Stimulated activated naive CD8-positive, alpha-beta T cell treated with anti-CD3 and anti-CD28 coated beads, Interleukin-15, Interleukin-2, amounts not matched to agents 100 ng/mL and 50 ng/mL, for 24 hours (primary cell): ENCODE measurements around the gene GPR84.
A peak's percentile ranks its signal among the peaks of the same experiment; 100 is the strongest.

Experiments used
- H3K27ac Mint-ChIP-seq: one replicate; pipeline ENCODE4 v1.8.0; 2021; ENCODE audit warnings: mild to moderate bottlenecking, mixed read lengths
- H3K27me3 Mint-ChIP-seq: one replicate; pipeline ENCODE4 v1.8.0; 2021; ENCODE audit warnings: mixed read lengths
- H3K36me3 Mint-ChIP-seq: one replicate; pipeline ENCODE4 v1.8.0; 2021; ENCODE audit warnings: low read depth, mixed read lengths
- H3K4me1 Mint-ChIP-seq: one replicate; pipeline ENCODE4 v1.8.0; 2021; ENCODE audit warnings: low read depth, mixed read lengths
- H3K4me3 Mint-ChIP-seq: one replicate; pipeline ENCODE4 v1.8.0; 2021; ENCODE audit warnings: mild to moderate bottlenecking, mixed read lengths
- H3K9me3 Mint-ChIP-seq: one replicate; pipeline ENCODE4 v1.8.0; 2021; ENCODE audit warnings: mixed read lengths

Gene GPR84

DNA sequence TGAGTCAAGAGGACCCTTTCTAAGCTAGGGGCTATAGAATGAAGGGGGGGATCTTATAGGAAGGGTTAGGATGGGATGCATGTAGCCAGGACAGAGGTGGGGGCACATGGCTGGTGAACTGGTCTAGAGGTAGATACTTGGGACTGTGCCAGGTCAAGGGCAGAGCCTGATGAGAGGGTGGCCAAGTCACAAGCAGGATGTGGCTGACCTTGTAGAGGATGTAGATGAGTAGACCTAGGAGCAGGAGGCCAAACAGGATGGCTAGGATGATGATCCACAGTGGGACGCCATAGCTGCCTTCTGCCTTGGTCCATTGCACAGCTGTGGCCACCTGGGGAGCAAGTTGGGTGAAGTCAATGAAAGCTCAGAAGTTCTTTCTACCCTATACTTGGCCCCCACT, 32.9 kb upstream of the GPR84 start:
- Mint-ChIP-seq H3K27ac (no peak overlapping the region), H3K4me1 (peaks cover 12% of the 10 kb centered on the region), H3K9me3 (no peaks in the 10 kb centered on the region), H3K36me3 (peaks cover 47% of the 10 kb centered on the region), H3K4me3 (no peak overlapping the region), H3K27me3 (no peaks in the 10 kb centered on the region)

DNA sequence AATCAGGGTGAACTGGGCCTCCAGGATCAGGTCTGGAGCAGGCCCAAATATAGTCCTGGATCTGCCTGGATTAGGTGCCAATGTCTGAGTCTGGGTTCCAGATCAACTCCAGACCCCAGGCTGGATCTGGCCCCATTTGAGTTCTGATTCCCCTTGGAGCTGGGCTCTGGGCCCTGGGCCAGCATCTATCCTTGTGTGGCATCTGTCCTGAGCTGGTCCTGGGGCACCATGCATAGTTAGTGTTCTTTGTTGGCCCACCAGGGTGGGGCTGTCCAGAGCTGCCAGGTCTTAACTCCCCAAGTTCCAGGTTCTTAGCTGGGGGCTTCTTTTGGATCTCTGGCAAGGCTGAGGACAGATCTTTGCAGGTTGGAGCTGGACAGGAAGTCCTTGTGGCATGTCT, 31.3 kb upstream of the GPR84 start:
- H3K4me3 Mint-ChIP-seq = no peak overlapping the region
- no peaks in the 10 kb centered on the region for H3K27me3 Mint-ChIP-seq
- no peak overlapping the region for H3K27ac Mint-ChIP-seq
- H3K36me3 Mint-ChIP-seq = peaks cover 37% of the 10 kb centered on the region
- peaks cover 16% of the 10 kb centered on the region for H3K4me1 Mint-ChIP-seq
- no peaks in the 10 kb centered on the region for H3K9me3 Mint-ChIP-seq

DNA sequence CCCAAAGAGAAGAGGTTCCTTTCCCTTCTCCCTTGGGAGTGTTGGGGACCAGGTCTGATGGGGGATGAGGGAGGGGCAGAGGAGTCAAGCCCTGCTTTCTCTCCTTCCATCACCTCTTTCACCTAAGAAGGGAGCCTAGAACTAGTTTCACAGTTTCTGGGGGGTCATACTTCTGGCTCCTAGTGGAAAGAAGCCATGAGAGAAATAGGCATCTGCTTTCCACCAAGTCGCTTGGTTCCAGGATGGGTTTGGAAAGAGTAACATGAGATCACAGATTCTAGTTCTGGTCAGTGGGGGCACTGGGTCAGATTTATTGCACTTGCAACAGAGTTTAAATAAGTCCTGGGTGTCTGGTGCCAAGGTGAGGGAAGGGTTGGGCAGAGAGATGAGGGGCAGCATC, 30.7 kb upstream of the GPR84 start:
- Mint-ChIP-seq H3K27ac (no peak overlapping the region), H3K36me3 (peaks cover 32% of the 10 kb centered on the region)

DNA sequence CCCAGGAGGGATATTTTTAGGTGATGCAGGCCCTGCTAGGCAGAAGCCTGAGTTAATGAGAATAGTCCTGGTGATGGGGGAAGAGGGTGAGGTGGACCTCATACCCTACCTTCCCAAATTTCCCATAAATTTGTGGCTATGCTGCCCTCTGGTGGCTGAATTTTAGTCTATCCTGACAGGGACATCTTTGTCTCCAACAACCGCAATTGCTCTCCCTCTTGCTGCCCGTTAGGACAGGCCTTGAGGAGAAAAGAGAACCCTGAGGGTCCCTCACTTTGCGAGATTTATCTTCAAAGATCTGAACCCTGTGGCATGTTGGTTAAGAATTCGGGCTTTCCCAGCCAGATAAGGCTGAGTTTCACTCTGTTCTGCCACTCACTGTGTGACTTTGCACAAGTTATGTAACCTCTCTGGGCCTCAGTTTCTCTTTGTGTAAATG, 30.0 kb upstream of the GPR84 start:
- no peak overlapping the region for H3K4me3 Mint-ChIP-seq
- H3K36me3 Mint-ChIP-seq = peaks cover 28% of the 10 kb centered on the region
- H3K4me1 Mint-ChIP-seq = peaks cover 21% of the 10 kb centered on the region
- no peaks in the 10 kb centered on the region for H3K9me3 Mint-ChIP-seq
- peak overlapping the region; percentile 55 for H3K27ac Mint-ChIP-seq
- H3K27me3 Mint-ChIP-seq = no peaks in the 10 kb centered on the region

More for the DNA sequence above, 30.7 kb upstream of the GPR84 start:
- Mint-ChIP-seq H3K9me3 (no peaks in the 10 kb centered on the region), H3K4me1 (peaks cover 16% of the 10 kb centered on the region), H3K27me3 (no peaks in the 10 kb centered on the region), H3K4me3 (no peak overlapping the region)

DNA sequence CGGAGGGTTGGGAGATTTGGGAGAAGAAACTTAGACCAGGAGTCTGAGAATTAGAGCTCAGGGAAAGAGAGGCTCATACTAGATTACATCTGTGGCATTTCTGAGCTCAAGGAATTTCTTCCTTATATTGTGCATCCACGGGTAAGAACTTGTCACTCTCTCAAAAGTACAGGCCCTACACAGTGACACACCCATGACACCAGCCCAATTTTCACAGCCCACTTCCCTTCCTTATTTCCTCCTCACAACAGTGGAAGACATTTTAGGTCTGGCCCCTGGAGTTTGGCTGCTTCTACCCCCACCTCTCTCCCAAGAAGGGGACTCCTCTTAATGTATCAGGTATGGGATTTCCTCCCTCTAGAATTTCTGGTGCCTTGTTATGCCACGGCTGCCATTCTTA, 29.5 kb upstream of the GPR84 start:
- H3K36me3 Mint-ChIP-seq = peaks cover 25% of the 10 kb centered on the region
- H3K4me1 Mint-ChIP-seq = peaks cover 21% of the 10 kb centered on the region
- H3K27me3 Mint-ChIP-seq = no peaks in the 10 kb centered on the region
- H3K4me3 Mint-ChIP-seq = no peak overlapping the region
- H3K27ac Mint-ChIP-seq = peak overlapping the region; percentile 55
- no peaks in the 10 kb centered on the region for H3K9me3 Mint-ChIP-seq

DNA sequence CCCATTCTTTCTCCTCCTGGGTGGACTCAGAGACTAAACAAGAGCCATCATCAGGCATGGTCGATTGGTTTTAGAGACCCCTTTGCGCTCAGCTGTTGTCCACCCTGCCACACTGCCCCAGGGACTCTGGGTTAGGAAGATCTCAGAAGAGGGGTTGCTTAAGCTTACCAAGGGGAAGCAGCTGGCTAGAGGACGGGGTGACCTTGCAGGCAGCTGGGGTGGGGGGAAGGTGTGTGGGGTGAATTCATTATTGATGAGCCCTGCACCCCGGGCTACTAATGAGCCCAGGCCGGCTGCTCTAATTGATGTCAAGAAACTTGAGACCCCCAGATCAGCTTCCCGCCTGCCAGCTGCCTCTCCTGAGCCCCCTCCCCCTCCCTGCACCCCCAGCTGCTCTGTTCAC, 28.9 kb upstream of the GPR84 start:
- H3K27ac Mint-ChIP-seq = no peak overlapping the region
- H3K27me3 Mint-ChIP-seq = no peaks in the 10 kb centered on the region
- H3K9me3 Mint-ChIP-seq = no peaks in the 10 kb centered on the region
- H3K36me3 Mint-ChIP-seq = peaks cover 21% of the 10 kb centered on the region
- H3K4me1 Mint-ChIP-seq = peaks cover 21% of the 10 kb centered on the region
- H3K4me3 Mint-ChIP-seq = no peak overlapping the region

DNA sequence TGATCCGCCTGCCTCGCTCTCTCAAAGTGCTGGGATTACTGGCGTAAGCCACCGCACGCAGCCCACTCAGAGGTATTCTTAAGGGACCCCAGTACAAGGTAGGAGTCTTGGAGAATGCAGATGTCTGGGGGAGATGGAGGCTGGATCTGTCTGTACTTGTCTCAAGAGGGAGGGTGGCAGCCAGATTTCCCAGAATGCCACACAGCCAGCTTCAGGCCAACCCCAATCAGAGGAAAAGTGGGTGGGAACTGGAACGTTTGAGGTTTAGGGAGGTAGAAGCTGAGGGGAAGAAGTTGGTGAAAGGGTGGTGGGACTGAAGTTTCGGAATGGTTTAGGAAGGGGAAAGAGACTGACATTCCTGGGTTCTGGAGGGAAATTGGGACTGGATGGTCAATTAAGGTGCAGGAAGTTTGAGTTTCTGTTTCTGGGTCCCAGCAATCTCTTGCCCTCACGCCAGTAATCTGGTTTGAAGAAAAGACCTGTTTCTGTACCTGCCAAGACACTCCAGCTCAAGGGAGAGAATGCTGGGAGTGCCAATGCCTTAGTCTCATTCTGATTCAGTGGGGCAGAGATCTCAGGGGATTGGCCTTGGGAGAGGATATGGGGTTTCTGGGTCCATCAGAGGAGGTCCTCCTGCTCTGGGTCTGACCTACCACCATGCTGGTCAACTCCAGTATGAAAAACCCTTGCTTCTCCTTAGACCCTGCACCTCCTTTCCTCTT, 28.4 kb upstream of the GPR84 start:
- peaks cover 15% of the 10 kb centered on the region for H3K36me3 Mint-ChIP-seq
- no peak overlapping the region for H3K4me3 Mint-ChIP-seq
- H3K27ac Mint-ChIP-seq = no peak overlapping the region
- H3K27me3 Mint-ChIP-seq = no peaks in the 10 kb centered on the region
- peaks cover 21% of the 10 kb centered on the region for H3K4me1 Mint-ChIP-seq
- no peaks in the 10 kb centered on the region for H3K9me3 Mint-ChIP-seq

DNA sequence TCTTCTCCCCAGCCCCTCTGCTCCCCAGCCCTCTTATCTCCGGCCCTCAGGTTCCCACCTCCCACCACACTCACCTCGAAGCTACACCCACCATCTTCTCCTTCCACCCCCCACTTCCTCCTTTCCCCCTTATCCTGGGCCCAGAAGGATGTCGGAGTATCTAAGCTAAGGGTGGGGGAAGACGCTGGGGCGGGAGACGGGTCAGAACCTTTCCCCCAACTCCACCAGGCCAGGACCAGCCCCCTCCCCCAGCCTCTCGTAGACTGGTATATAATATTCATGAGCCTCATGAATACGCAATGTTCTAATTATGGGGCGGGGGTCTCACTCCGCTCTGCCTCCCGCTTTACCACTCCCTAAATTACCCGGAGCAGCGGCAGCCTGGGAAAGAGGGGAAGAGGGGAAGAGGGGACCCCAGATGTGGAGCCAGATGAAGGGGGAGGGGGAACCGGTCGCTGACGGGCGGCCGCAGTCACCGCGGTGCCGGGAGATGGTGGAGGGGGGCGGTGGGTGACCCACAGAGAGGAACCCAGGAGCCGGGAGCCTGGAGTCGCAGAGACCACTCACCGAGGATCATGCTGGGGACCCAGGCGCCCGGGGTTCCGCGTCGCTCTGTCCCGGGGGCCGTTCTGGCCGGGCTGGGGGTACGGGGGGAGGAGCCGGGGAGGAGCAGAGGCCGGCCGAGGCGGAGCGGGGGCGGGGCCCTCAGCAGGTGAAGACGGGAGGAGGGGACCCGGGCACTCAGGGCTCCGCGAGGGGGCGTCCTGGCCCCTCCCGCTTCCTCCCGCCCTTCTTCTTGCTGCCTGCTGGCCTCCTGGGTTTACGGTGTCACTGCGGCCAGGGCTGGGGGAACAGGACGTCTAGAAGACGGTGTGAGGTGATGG, 26.6 kb upstream of the GPR84 start:
- Mint-ChIP-seq H3K27ac (no peak overlapping the region), H3K36me3 (peaks cover 4% of the 10 kb centered on the region), H3K9me3 (no peaks in the 10 kb centered on the region), H3K27me3 (no peaks in the 10 kb centered on the region), H3K4me3 (peak overlapping the region; percentile 62), H3K4me1 (peaks cover 30% of the 10 kb centered on the region)

DNA sequence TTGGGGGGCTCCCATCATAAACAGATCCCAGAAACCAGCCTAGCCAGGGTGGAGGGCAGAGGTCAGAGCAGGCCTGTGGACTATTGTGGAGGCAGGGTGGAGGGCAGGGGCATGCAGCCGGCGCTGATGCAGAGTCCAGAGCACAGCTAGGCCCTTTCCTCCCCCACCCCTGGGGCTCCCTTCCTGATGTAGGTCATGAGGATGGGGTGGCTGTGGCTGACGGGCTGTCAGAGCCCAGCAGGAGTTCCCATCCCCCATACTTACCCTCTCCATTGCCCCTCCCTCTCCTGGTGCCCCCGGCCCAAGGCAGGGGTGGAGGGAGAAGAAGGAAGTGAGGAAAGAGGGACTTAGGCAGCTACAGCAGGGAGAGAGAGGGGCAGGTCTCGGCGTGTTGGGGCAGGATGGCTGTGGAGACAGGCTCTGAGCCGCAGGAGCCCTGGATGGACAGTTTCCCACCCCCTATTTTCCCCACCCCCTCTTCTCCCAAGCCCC, 25.9 kb upstream of the GPR84 start:
- Mint-ChIP-seq H3K36me3 (peaks cover 4% of the 10 kb centered on the region), H3K27ac (no peak overlapping the region), H3K4me1 (peaks cover 31% of the 10 kb centered on the region), H3K9me3 (no peaks in the 10 kb centered on the region), H3K27me3 (no peaks in the 10 kb centered on the region), H3K4me3 (peak overlapping the region; percentile 15)

DNA sequence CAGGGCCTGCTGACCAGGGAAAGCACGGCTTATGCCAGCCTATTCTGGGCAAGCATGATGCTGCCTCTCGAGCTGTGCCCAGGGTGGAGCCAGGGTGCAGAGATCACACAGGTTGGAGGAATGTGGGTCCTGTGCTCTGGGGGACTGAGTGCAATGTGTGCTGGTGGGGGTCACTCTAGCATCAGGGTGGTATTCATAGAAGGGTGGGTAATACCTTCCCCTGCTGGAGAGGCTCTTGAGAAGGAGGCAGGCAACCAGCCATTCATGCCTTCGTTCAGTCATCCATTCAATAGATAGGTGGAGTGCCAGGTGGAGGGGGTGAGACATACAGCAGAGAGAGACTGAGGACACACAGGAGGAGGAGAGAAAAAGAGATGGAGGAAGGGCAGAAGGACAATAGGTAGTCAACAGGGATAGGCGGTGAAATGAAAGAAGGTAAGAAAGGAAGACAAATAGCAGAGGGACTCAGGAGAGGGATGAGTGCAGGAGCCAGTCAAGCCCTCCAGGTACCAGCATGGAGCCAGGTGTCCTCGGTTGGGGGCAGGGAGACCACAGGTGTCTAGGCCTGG, 25.4 kb upstream of the GPR84 start:
- Mint-ChIP-seq H3K4me3 (peak overlapping the region; percentile 15), H3K27ac (no peak overlapping the region), H3K36me3 (peaks cover 4% of the 10 kb centered on the region), H3K4me1 (peaks cover 36% of the 10 kb centered on the region), H3K27me3 (no peaks in the 10 kb centered on the region), H3K9me3 (no peaks in the 10 kb centered on the region)

DNA sequence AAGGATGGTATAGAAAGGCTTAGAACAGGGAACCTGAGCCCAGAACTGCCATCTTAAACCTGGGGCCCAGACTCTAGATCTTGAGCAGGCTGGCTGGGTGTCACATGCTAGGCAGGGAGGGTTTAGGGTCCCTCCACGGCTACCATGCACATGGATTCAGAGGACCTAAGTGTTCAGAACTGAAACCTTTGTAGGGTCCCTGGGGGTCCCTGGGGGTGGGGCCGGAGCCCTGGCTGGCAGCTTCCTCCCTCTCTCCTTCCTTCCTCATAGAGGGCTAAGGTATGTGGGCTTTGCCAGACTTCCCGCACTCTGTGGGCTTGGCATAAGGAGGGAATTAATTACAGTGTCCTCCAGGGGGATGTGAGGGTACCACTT, 24.8 kb upstream of the GPR84 start:
- no peaks in the 10 kb centered on the region for H3K27me3 Mint-ChIP-seq
- no peaks in the 10 kb centered on the region for H3K9me3 Mint-ChIP-seq
- no peak overlapping the region for H3K4me3 Mint-ChIP-seq
- no peaks in the 10 kb centered on the region for H3K36me3 Mint-ChIP-seq
- H3K4me1 Mint-ChIP-seq = peaks cover 35% of the 10 kb centered on the region
- H3K27ac Mint-ChIP-seq = no peak overlapping the region

DNA sequence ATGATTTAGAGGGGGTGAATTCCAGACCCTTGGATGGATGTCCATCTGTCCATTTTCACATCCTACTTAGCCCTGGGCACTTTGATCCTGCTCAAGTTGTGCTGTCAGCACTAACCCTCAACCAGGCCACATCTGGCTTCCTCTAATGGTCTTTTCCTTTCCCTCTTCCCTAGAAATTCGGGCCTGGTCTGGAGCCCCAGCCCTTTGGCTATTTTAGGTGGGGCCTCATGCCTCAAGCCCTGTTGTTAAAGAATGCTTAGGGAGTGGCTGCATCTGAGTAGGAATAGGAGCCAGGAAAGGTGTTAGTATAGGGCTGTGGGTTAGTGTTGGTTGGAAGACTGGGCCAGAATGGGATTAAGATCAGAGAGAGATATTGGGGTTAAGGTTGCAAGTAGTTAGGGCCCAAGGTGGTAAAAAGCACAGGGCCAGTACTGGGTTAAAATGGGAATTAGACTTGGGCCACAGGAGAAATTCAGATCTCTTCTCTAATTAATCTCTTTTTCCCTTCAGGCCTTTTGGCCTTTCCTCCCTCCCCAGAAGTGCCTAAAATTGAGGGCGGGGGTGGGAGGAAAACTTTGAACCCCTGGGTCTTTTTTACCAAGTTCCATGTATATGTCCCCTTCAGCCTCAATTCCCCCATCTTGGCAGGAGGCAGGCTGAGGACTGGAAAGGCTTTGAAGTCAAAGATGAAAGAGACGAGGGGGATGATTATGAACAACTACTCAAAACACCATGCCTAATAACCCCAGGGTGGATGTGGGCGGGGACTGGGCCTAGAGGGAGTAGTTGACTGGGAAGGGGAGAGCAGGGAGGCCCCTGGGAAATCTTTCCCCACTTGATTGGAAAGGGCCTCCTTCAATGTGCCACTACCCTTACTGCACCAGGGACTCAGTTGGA, 24.2 kb upstream of the GPR84 start:
- H3K4me1 Mint-ChIP-seq = peaks cover 34% of the 10 kb centered on the region
- H3K27ac Mint-ChIP-seq = no peak overlapping the region
- no peaks in the 10 kb centered on the region for H3K27me3 Mint-ChIP-seq
- H3K4me3 Mint-ChIP-seq = no peak overlapping the region
- H3K36me3 Mint-ChIP-seq = no peaks in the 10 kb centered on the region
- no peaks in the 10 kb centered on the region for H3K9me3 Mint-ChIP-seq

DNA sequence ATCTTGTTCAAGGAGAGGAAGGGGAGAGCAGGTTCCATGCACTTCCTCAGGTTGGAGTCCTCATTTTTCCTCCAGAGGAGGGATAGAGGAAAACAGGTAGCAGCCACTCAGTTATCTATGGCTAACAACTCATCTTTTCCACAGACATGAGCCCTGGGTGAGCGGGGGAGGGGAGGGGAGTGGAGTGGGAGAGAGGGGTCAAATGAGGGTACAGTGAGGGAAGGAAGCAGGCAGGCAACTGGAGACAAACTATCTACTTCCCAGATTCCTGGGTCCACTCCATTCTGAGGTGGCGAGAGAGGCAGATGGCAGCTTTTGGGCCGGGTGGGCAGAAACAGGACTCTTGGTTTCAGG, 22.8 kb upstream of the GPR84 start:
- no peaks in the 10 kb centered on the region for H3K9me3 Mint-ChIP-seq
- no peaks in the 10 kb centered on the region for H3K36me3 Mint-ChIP-seq
- H3K27ac Mint-ChIP-seq = no peak overlapping the region
- H3K4me1 Mint-ChIP-seq = peaks cover 41% of the 10 kb centered on the region
- no peaks in the 10 kb centered on the region for H3K27me3 Mint-ChIP-seq
- no peak overlapping the region for H3K4me3 Mint-ChIP-seq

DNA sequence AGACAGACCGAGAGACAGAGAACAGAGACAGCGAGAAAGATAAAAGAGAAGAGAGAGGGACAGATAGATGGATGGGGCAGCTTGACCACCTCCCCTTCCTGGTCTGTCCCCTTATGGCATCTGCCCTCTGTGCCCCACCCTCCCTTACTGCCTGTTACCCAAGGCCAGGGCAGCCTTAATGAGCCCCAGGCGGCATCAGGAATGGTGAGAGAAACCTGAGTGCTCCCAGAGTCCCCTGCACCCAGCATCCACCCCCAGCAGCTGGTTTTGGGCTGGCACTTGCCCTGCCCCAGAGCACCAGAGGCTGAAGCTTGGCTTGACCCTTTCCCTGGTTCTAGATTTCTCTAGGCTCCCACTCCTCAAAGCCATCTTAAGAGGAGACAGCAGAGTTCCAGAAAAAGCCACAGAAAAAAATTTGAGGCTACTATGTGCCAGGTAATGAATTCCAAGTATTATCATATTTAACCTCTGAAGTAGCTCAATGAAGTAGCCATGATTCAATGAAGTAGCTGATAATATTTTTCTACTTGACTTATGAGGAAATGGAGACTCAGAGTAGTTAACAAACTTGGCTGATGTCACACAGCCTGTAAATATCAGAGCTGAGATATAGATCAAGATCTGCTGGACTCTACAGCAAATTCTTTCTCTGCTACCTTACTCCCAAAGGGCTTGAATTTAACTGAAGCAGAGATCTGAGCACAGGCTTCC, 22.3 kb upstream of the GPR84 start:
- Mint-ChIP-seq H3K9me3 (no peaks in the 10 kb centered on the region), H3K4me3 (no peak overlapping the region), H3K36me3 (no peaks in the 10 kb centered on the region), H3K4me1 (peaks cover 37% of the 10 kb centered on the region), H3K27ac (no peak overlapping the region), H3K27me3 (no peaks in the 10 kb centered on the region)
